GM23338 (cell line): ENCODE results near the gene TACC3. TPM values are rescaled to one million over a fixed set of nuclear protein-coding genes. Genes with fewer than 3 reads are reported as not detected.

ENCODE experiments used
- ATAC-seq: fragments of 200-7000 bp; cut with Tn5 transposase; 3 replicates; pipeline ENCODE4 v1.9.1; 2020
- DNase-seq: peaks from one replicate; pipeline ENCODE4 v3.0.0-alpha.2; 2015; ENCODE audit warnings: low spot score
- H2AFZ ChIP-seq: fragments of 200-600 bp; sonication (generic); 2 replicates; pipeline ENCODE4 v1.8.0; 2016; ENCODE audit warnings: antibody characterized with exemption, mild to moderate bottlenecking, moderate library complexity
- H3F3A ChIP-seq: fragments of 200-600 bp; sonication (generic); replicated peaks from 2 replicates; pipeline ENCODE4 v1.8.0; 2017; ENCODE audit warnings: antibody characterized with exemption, mixed run types, low read depth
- H3K27ac ChIP-seq: fragments of 200-600 bp; sonication (generic); 2 replicates; pipeline ENCODE4 v1.6.1; 2016; ENCODE audit warnings: low read depth
- H3K27me3 ChIP-seq: fragments of 200-600 bp; sonication (generic); 2 replicates; pipeline ENCODE4 v1.8.0; 2016; ENCODE audit warnings: mild to moderate bottlenecking, mixed run types, moderate library complexity; ENCODE audit not compliant: insufficient read depth
- H3K36me3 ChIP-seq: fragments of 200-600 bp; sonication (generic); 2 replicates; pipeline ENCODE4 v1.8.0; 2016; ENCODE audit warnings: mild to moderate bottlenecking; ENCODE audit not compliant: insufficient read depth
- H3K4me1 ChIP-seq: fragments of 200-600 bp; sonication (generic); 2 replicates; pipeline ENCODE4 v1.8.0; 2016; ENCODE audit warnings: mild to moderate bottlenecking, moderate library complexity; ENCODE audit not compliant: insufficient read depth
- H3K4me2 ChIP-seq: fragments of 200-600 bp; sonication (generic); 2 replicates; pipeline ENCODE4 v1.7.1; 2017; ENCODE audit warnings: mixed run types
- H3K4me3 ChIP-seq: fragments of 200-600 bp; sonication (generic); 2 replicates; pipeline ENCODE4 v1.6.1; 2016; ENCODE audit warnings: mixed run types
- H3K79me2 ChIP-seq: fragments of 200-600 bp; sonication (generic); replicated peaks from 2 replicates; pipeline ENCODE4 v1.8.0; 2017; ENCODE audit warnings: mild to moderate bottlenecking; ENCODE audit not compliant: insufficient read depth
- H3K9me2 ChIP-seq: fragments of 200-600 bp; sonication (generic); 2 replicates; pipeline ENCODE4 v1.8.0; 2017; ENCODE audit not compliant: insufficient read depth
- H4K20me1 ChIP-seq: fragments of 200-600 bp; sonication (generic); replicated peaks from 2 replicates; pipeline ENCODE4 v1.8.0; 2017; ENCODE audit warnings: mild to moderate bottlenecking; ENCODE audit not compliant: insufficient read depth
- H3K27ac Mint-ChIP-seq: 2 replicates; pipeline ENCODE4 v1.8.0; 2020; ENCODE audit warnings: inconsistent platforms, mild to moderate bottlenecking, moderate library complexity, mixed read lengths
- H3K27me3 Mint-ChIP-seq: 3 replicates; pipeline ENCODE4 v1.8.0; 2022; ENCODE audit warnings: low read depth, mild to moderate bottlenecking, moderate library complexity, mixed read lengths, inconsistent platforms; ENCODE audit not compliant: insufficient read depth, poor library complexity
- H3K36me3 Mint-ChIP-seq: 3 replicates; pipeline ENCODE4 v1.8.0; 2021; ENCODE audit warnings: low read depth, mild to moderate bottlenecking, inconsistent platforms, moderate library complexity, mixed read lengths
- H3K4me1 Mint-ChIP-seq: 3 replicates; pipeline ENCODE4 v1.8.0; 2020; ENCODE audit warnings: mild to moderate bottlenecking, inconsistent platforms, mixed read lengths
- H3K4me3 Mint-ChIP-seq: 3 replicates; pipeline ENCODE4 v1.8.0; 2021; ENCODE audit warnings: moderate library complexity, mild to moderate bottlenecking, inconsistent platforms, mixed read lengths
- H3K9me3 Mint-ChIP-seq: 3 replicates; pipeline ENCODE4 v1.8.0; 2020; ENCODE audit warnings: moderate library complexity, mild to moderate bottlenecking, inconsistent platforms, mixed read lengths
- CTCF ChIP-seq, 2 experiments: fragments of 200-600 bp in 1 of 2; sonication (generic) in 1 of 2; conservative IDR thresholded peaks; 2 replicates each; pipeline versions ENCODE4 v1.5.1 to v1.6.1; 2016 to 2017; ENCODE audit warnings: antibody characterized with exemption in 2 of 2, low read depth in 2 of 2, mild to moderate bottlenecking in 2 of 2, moderate library complexity in 1 of 2
- ETS1 ChIP-seq: IDR thresholded peaks from 2 replicates; pipeline ENCODE4 v1.6.1; 2016; ENCODE audit warnings: antibody characterized with exemption
- EZH2 ChIP-seq: fragments of 200-600 bp; sonication (generic); IDR thresholded peaks from one replicate; pipeline ENCODE4 v1.8.0; 2017; ENCODE audit warnings: antibody characterized with exemption, mild to moderate bottlenecking, low read depth; ENCODE audit not compliant: unreplicated experiment
- ZNF114 ChIP-seq: fragments of 250-450 bp; sonication (Bioruptor Pico); IDR thresholded peaks from 2 replicates; pipeline ENCODE4 v1.5.0; 2020; ENCODE audit warnings: mild to moderate bottlenecking, moderate library complexity
- ZNF331 ChIP-seq: fragments of 250-450 bp; sonication (Bioruptor Pico); IDR thresholded peaks from 2 replicates; pipeline ENCODE4 v1.5.0; 2020; ENCODE audit warnings: low read depth, mild to moderate bottlenecking, moderate library complexity
- ZNF462 ChIP-seq: fragments of 250-450 bp; sonication (Bioruptor Pico); IDR thresholded peaks from 2 replicates; pipeline ENCODE4 v1.5.0; 2020; ENCODE audit warnings: mild to moderate bottlenecking, moderate library complexity
- polyA plus RNA-seq: library from polyadenylated mRNA; unstranded; fragments of >200 nt; fragmentation: Nextera tagmentation; extraction: Ambion mirVana; gene quantifications from 2 replicates; pipeline ENCODE4 v1.2.1, GENCODE V29; 2016
- total RNA-seq: library from RNA; depleted of rRNA; stranded (reverse); fragments of >200 nt; shearing (Covaris generic); gene quantifications from 2 replicates; pipeline ENCODE4 v1.2.3, GENCODE V29; 2014

Gene TACC3
- total and polyA plus RNA-seq, 2 experiments from 2014 or later = 120 TPM

- no peak overlapping the region for H3K27ac Mint-ChIP-seq
- H3K4me2 ChIP-seq = no peak overlapping the region
- no peak overlapping the region for H3K4me3 Mint-ChIP-seq
- H3K79me2 ChIP-seq = peaks cover 33% of the 10 kb centered on the region
- H3K4me1 Mint-ChIP-seq = peaks cover 19% of the 10 kb centered on the region
- no peak for DNase-seq
- H3K36me3 Mint-ChIP-seq = peaks cover 12% of the 10 kb centered on the region
- H3K27ac ChIP-seq = no peak overlapping the region
- peaks cover 18% of the 10 kb centered on the region; the same call in 1 of the 2 replicates for H3K4me1 ChIP-seq
- no peak overlapping the region for H3K4me3 ChIP-seq
- H3K27me3 Mint-ChIP-seq = peaks cover 19% of the 10 kb centered on the region
- no peaks in the 10 kb centered on the region for H3K9me2 ChIP-seq
- H3K27me3 ChIP-seq = no peaks in the 10 kb centered on the region
- peaks cover 17% of the 10 kb centered on the region for H3F3A ChIP-seq
- no peak for ATAC-seq
- TF ChIP-seq CTCF (conservative IDR thresholded peaks at IDR 0.05; ENCODE audit: low read depth in 2 of 2) (no peak), ETS1 (no peak), ZNF331 (CRISPR knock-in tag) (no peak), ZNF114 (CRISPR knock-in tag) (no peak), EZH2 (no peak), ZNF462 (CRISPR knock-in tag) (no peak)
- H3K36me3 ChIP-seq = no peaks in the 10 kb centered on the region
- no peaks in the 10 kb centered on the region; the same call in 2 of the 3 replicates for H3K9me3 Mint-ChIP-seq
- H4K20me1 ChIP-seq = peaks cover 7% of the 10 kb centered on the region
- H2AFZ ChIP-seq = no peak overlapping the region
These were observed 3.9 kb upstream of the TACC3 start for GRCh38 chr4:1717129-1718094.
